SW 1271 (cell line): Measurements from ENCODE around the gene MYL5.
"Not testable (repeated sequence)": the region's sequence is repeated elsewhere in the genome, so short reads cannot be mapped to it uniquely, and the experiment has no call there.

ENCODE experiments used
- DNase-seq, 2 experiments: peaks; one replicate each; lab custom pipeline; 2025; lab: John Stamatoyannopoulos, UW

Gene MYL5

GRCh38 chr4:669806-670559 is 4.4 kb upstream of the MYL5 start:
- not testable (repeated sequence) for DNase-seq

- DNase-seq: no peak
Measured at GRCh38 chr4:671769-672168, 2.6 kb upstream of the MYL5 start.

GRCh38 chr4:673349-674091 is 822 bp upstream of the MYL5 start:
- DNase-seq: no peak

GRCh38 chr4:675036-675882 is 917 bp downstream of the MYL5 start:
- no peak for DNase-seq

GRCh38 chr4:675980-676870 is 1.9 kb downstream of the MYL5 start:
- no peak for DNase-seq

GRCh38 chr4:676871-677235 is 2.5 kb downstream of the MYL5 start:
- DNase-seq: no peak

- no peak for DNase-seq
Measured at GRCh38 chr4:677431-678293, 3.3 kb downstream of the MYL5 start.

GRCh38 chr4:678331-679103 is 4.2 kb downstream of the MYL5 start:
- no peak for DNase-seq

- DNase-seq: no peak
Measured at GRCh38 chr4:679104-679481, 4.8 kb downstream of the MYL5 start.

- no peak for DNase-seq
Measured at GRCh38 chr4:679629-680028, 5.3 kb downstream of the MYL5 start.

GRCh38 chr4:680091-680490 is 5.7 kb downstream of the MYL5 start:
- DNase-seq: no peak

GRCh38 chr4:680551-680927 is 6.2 kb downstream of the MYL5 start:
- DNase-seq: no peak

- DNase-seq: peak in 1 of 2 experiments; percentile 23
Measured at GRCh38 chr4:680928-681645, 6.7 kb downstream of the MYL5 start.

GRCh38 chr4:681736-682451 is 7.6 kb downstream of the MYL5 start:
- no peak for DNase-seq

GRCh38 chr4:682490-683172 is 8.3 kb downstream of the MYL5 start:
- no peak for DNase-seq

GRCh38 chr4:683247-683897 is 9.0 kb downstream of the MYL5 start:
- DNase-seq: no peak

GRCh38 chr4:683982-684622 is 9.8 kb downstream of the MYL5 start:
- DNase-seq: peak in 1 of 2 experiments; percentile 58
